Stimulated activated CD4-positive, alpha-beta T cell treated with anti-CD3 and anti-CD28 coated beads, TNF-alpha, amount 100 ng/mL, for 24 hours (primary cell): ENCODE results near the gene PTPRN2.

ENCODE experiments used
- DNase-seq, 3 experiments: peaks; one replicate each; pipeline ENCODE4 v3.0.0-alpha.2; 2020; ENCODE audit warnings: low read depth in 3 of 3

PTPRN2 gene

GRCh38 chr7:157977717-157978496 lies 609.7 kb downstream of the PTPRN2 start:
- DNase-seq: no peak

- DNase-seq: no peak
Observed at GRCh38 chr7:157977306-157977705, 610.3 kb downstream of the PTPRN2 start.

- DNase-seq: no peak
Observed at GRCh38 chr7:157976406-157976805, 611.2 kb downstream of the PTPRN2 start.

- no peak for DNase-seq
Observed at GRCh38 chr7:157975401-157976372, 611.9 kb downstream of the PTPRN2 start.

GRCh38 chr7:157974678-157975230 lies 612.9 kb downstream of the PTPRN2 start:
- DNase-seq: no peak

- DNase-seq: no peak
Observed at GRCh38 chr7:157973971-157974677, 613.5 kb downstream of the PTPRN2 start.

GRCh38 chr7:157972914-157973313 lies 614.7 kb downstream of the PTPRN2 start:
- no peak for DNase-seq

- DNase-seq: no peak
Observed at GRCh38 chr7:157971501-157971900, 616.1 kb downstream of the PTPRN2 start.

GRCh38 chr7:157970744-157971143 lies 616.9 kb downstream of the PTPRN2 start:
- no peak for DNase-seq

GRCh38 chr7:157969995-157970394 lies 617.6 kb downstream of the PTPRN2 start:
- no peak for DNase-seq

- no peak for DNase-seq
Observed at GRCh38 chr7:157966490-157966889, 621.1 kb downstream of the PTPRN2 start.

GRCh38 chr7:157964521-157964920 lies 623.1 kb downstream of the PTPRN2 start:
- DNase-seq: no peak

- no peak for DNase-seq
Observed at GRCh38 chr7:157964016-157964415, 623.6 kb downstream of the PTPRN2 start.

- DNase-seq: no peak
Observed at GRCh38 chr7:157963526-157963925, 624.1 kb downstream of the PTPRN2 start.

GRCh38 chr7:157962458-157963306 lies 624.9 kb downstream of the PTPRN2 start:
- DNase-seq: no peak

GRCh38 chr7:157961731-157962457 lies 625.7 kb downstream of the PTPRN2 start:
- DNase-seq: no peak

GRCh38 chr7:157955348-157955999 lies 632.1 kb downstream of the PTPRN2 start:
- DNase-seq: no peak

GRCh38 chr7:157954901-157955300 lies 632.7 kb downstream of the PTPRN2 start:
- no peak for DNase-seq

GRCh38 chr7:157952841-157953645 lies 634.6 kb downstream of the PTPRN2 start:
- no peak for DNase-seq
